PC-9 (cell line): ENCODE measurements around the gene VAV2. TPM values are rescaled to one million over a fixed set of nuclear protein-coding genes. Genes with fewer than 3 reads are reported as not detected.

Experiments used
- BruUV-seq: library from RNA; stranded (reverse); fragments of 400-500 nt; replicated peaks from 2 replicates; lab custom pipeline; 2021; lab: Mats Ljungman, UMichigan
- CTCF ChIA-PET: fragments of 300-600 bp; sonication (Branson Sonifier 250); formaldehyde crosslinking; loops from one replicate; lab custom pipeline; 2022; ENCODE audit warnings: antibody characterized with exemption; lab: Charles Lee
- POLR2A ChIA-PET: fragments of 300-600 bp; sonication (Branson Sonifier 250); formaldehyde crosslinking; loops from one replicate; lab custom pipeline; 2022; ENCODE audit warnings: antibody characterized with exemption; ENCODE audit not compliant: unreplicated experiment; lab: Charles Lee
- DNase-seq, 2 experiments: peaks; one replicate each; pipeline versions ENCODE4 v3.0.0 to v3.0.0-alpha.2; 2015 to 2022; ENCODE audit warnings: mixed read lengths in 1 of 2
- H2AFZ ChIP-seq: fragments of 200-600 bp; sonication (generic); 2 replicates; pipeline ENCODE4 v1.8.1; 2017; ENCODE audit warnings: antibody characterized with exemption
- H3F3A ChIP-seq: fragments of 200-600 bp; sonication (generic); 2 replicates; pipeline ENCODE4 v1.8.1; 2017; ENCODE audit warnings: antibody characterized with exemption, mild to moderate bottlenecking, low read depth; ENCODE audit not compliant: insufficient read depth
- H3K27ac ChIP-seq: fragments of 200-600 bp; sonication (generic); 2 replicates; pipeline ENCODE4 v1.6.1; 2016; ENCODE audit warnings: mixed run types
- H3K27me3 ChIP-seq: fragments of 200-600 bp; sonication (generic); 2 replicates; pipeline ENCODE4 v1.6.1; 2016; ENCODE audit warnings: low read depth, mixed run types; ENCODE audit not compliant: insufficient read depth
- H3K36me3 ChIP-seq: fragments of 200-600 bp; sonication (generic); 2 replicates; pipeline ENCODE4 v1.6.1; 2016; ENCODE audit warnings: low read depth, mixed run types
- H3K4me1 ChIP-seq: fragments of 200-600 bp; sonication (generic); replicated peaks from 2 replicates; pipeline ENCODE4 v1.6.1; 2016; ENCODE audit warnings: mixed run types; ENCODE audit not compliant: insufficient read depth
- H3K4me2 ChIP-seq: fragments of 200-600 bp; sonication (generic); 2 replicates; pipeline ENCODE4 v1.6.1; 2017; ENCODE audit warnings: mixed run types
- H3K4me3 ChIP-seq: fragments of 200-600 bp; sonication (generic); 2 replicates; pipeline ENCODE4 v1.6.1; 2016; ENCODE audit warnings: mixed run types
- H3K79me2 ChIP-seq: fragments of 200-600 bp; sonication (generic); 2 replicates; pipeline ENCODE4 v1.6.1; 2017; ENCODE audit warnings: low read depth, mixed run types
- H3K9me2 ChIP-seq: fragments of 200-600 bp; sonication (generic); 2 replicates; pipeline ENCODE4 v1.8.1; 2017; ENCODE audit warnings: mild to moderate bottlenecking; ENCODE audit not compliant: insufficient read depth
- H3K9me3 ChIP-seq: fragments of 200-600 bp; sonication (generic); 2 replicates; pipeline ENCODE4 v1.8.1; 2016; ENCODE audit warnings: low read depth; ENCODE audit not compliant: insufficient read depth
- H4K20me1 ChIP-seq: fragments of 200-600 bp; sonication (generic); 2 replicates; pipeline ENCODE4 v1.8.1; 2017; ENCODE audit not compliant: insufficient read depth
- CTCF ChIP-seq: fragments of 200-600 bp; sonication (generic); conservative IDR thresholded peaks from 2 replicates; pipeline ENCODE4 v1.6.1; 2017; ENCODE audit warnings: mixed run types, antibody characterized with exemption, mild to moderate bottlenecking, moderate library complexity
- EZH2 ChIP-seq: fragments of 200-600 bp; sonication (generic); IDR thresholded peaks from 2 replicates; pipeline ENCODE4 v1.8.0; 2017; ENCODE audit warnings: antibody characterized with exemption, low read depth
- intact Hi-C: fragments of 100-400 bp; cut with micrococcal nuclease; formaldehyde crosslinking; loops from one replicate; pipeline ENCODE4 v1.10.0; 2022; ENCODE audit not compliant: unreplicated experiment
- total RNA-seq: library from RNA; stranded (reverse); gene quantifications from 2 replicates; pipeline ENCODE4 v1.2.3, GENCODE V29; 2021

The VAV2 gene
- total RNA-seq, 1 experiment from 2014 or later: 36.5 TPM

GRCh38 chr9:133915534-133916158 lies 76.5 kb downstream of the VAV2 start:
- Histone ChIP-seq H3F3A (no peaks in the 10 kb centered on the region), H3K36me3 (no peaks in the 10 kb centered on the region), H3K4me3 (no peak overlapping the region), H3K9me3 (no peaks in the 10 kb centered on the region), H2AFZ (no peak overlapping the region), H3K4me2 (no peak overlapping the region), H4K20me1 (peaks cover 9% of the 10 kb centered on the region), H3K4me1 (no peaks in the 10 kb centered on the region), H3K79me2 (no peaks in the 10 kb centered on the region), H3K9me2 (no peaks in the 10 kb centered on the region), H3K27me3 (no peaks in the 10 kb centered on the region), H3K27ac (no peak overlapping the region)
- POLR2A ChIA-PET: no interaction called here
- BruUV-seq: no TSS peak
- CTCF ChIA-PET: no interaction called here
- DNase-seq: no peak
- intact Hi-C loops: no loop called here
- TF ChIP-seq EZH2 (no peak), CTCF (no peak)

DNA sequence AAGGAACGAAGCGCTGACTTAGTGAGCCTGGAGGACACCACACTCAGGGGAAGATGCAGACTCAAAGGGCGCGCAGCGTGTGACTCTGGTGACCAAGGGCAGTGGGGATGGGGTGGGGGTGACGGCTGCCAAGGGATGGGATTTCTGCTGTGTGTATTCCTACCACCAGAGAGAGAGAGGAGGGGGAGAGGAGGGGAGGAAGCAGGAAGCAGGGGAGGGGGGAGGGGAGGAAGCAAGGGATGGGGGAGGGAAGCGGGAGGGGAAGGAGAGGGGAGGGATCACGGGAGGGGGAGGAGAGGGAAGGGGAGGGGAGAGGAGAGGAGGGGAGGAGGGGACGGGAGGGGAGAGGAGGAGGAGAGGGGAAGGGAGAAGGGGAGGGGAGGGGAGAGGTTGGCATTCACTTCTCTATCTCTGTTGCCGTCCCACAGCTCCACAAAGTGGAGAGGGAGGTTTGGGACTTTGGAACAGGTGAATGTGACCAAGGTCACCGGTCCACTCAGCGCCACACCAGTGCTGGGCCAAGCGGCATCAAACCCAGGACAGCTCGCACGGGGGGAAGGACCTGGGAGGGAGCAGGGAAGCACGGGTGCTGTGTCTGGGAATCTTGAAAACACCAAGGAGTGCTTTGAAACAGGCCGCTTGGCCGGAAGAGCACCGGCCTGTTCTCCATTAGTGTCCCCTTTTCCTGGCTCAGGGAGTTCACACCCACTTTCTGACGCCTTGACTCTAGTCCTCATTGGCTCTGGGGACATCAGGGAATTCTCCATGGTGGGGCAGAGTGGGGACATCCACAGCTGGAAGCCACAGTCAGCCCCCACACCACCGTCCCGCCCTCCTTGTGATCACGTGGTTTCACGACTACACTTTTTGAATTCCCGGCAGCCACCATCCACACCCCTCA lies 77.4 kb downstream of the VAV2 start:
- intact Hi-C loops: no loop called here
- Histone ChIP-seq H3K27me3 (no peaks in the 10 kb centered on the region), H3K9me2 (no peaks in the 10 kb centered on the region), H3K4me3 (no peak overlapping the region), H3F3A (no peaks in the 10 kb centered on the region), H3K4me2 (no peak overlapping the region), H4K20me1 (peaks cover 16% of the 10 kb centered on the region), H3K36me3 (no peaks in the 10 kb centered on the region), H2AFZ (no peak overlapping the region), H3K4me1 (no peaks in the 10 kb centered on the region), H3K9me3 (no peaks in the 10 kb centered on the region), H3K27ac (no peak overlapping the region), H3K79me2 (no peaks in the 10 kb centered on the region)
- DNase-seq: no peak
- no TSS peak for BruUV-seq
- ChIA-PET CTCF (no interaction called here), POLR2A (no interaction called here)
- TF ChIP-seq EZH2 (no peak), CTCF (no peak)

- Histone ChIP-seq H3F3A (no peaks in the 10 kb centered on the region), H3K9me3 (no peaks in the 10 kb centered on the region), H3K27me3 (no peaks in the 10 kb centered on the region), H4K20me1 (peaks cover 23% of the 10 kb centered on the region), H3K79me2 (no peaks in the 10 kb centered on the region), H3K4me3 (no peak overlapping the region), H3K9me2 (no peaks in the 10 kb centered on the region), H3K4me2 (no peak overlapping the region), H3K36me3 (no peaks in the 10 kb centered on the region), H3K4me1 (no peaks in the 10 kb centered on the region), H3K27ac (no peak overlapping the region), H2AFZ (no peak overlapping the region)
- no TSS peak for BruUV-seq
- POLR2A ChIA-PET: interaction anchor here (0.5 kb wide), 1 partner anchor 21 kb away, joined by 3 read pairs; no protein-coding TSS in a partner anchor
- intact Hi-C loops: no loop called here
- no peak for DNase-seq
- TF ChIP-seq EZH2 (no peak), CTCF (no peak)
- CTCF ChIA-PET: no interaction called here
These were observed 78.4 kb downstream of the VAV2 start for GRCh38 chr9:133913571-133914369.
